ENCODE results near the gene STAM2. TPM values are rescaled to one million over a fixed set of nuclear protein-coding genes. Genes with fewer than 3 reads are reported as not detected.
"Not testable (repeated sequence)": the region's sequence is repeated elsewhere in the genome, so short reads cannot be mapped to it uniquely, and the experiment has no call there.

Gene STAM2
- total RNA-seq, 4 donors from 2014 or later = 18.8 to 37.0 (median 33.9) TPM

- WGBS, 2 donors = 38 to 46% methylated on average over 8 of the region's 8 CpGs
- intact Hi-C loops (cut with DNase I) = loop anchor here (5.0 to 10.0 kb wide), 2 partner anchors 145 to 447 kb away; partner anchors contain the start of gene FMNL2
Observed at GRCh38 chr2:152189622-152190495, 14.3 kb upstream of the STAM2 start.

GRCh38 chr2:152186808-152187207 is 11.2 kb upstream of the STAM2 start:
- H3K36me3 ChIP-seq, H3K9me3 ChIP-seq, H3K4me1 ChIP-seq, DNase-seq, H3K4me3 ChIP-seq, H3K27ac ChIP-seq: not testable (repeated sequence)
- 81 to 86% methylated on average over 5 of the region's 5 CpGs for WGBS, 2 donors
- intact Hi-C loops (cut with DNase I) = loop anchor here (5.0 kb wide), 1 partner anchor 450 kb away; no protein-coding TSS in a partner anchor
- peaks cover 0 to 20% (median 0%) of the 10 kb centered on the region in 4 donors for H3K27me3 ChIP-seq

More at GRCh38 chr2:152189622-152190495, 14.3 kb upstream of the STAM2 start:
- no peak for DNase-seq
- no peaks in the 10 kb centered on the region for H3K9me3 ChIP-seq
- H3K27me3 ChIP-seq = peaks cover 0 to 19% (median 0%) of the 10 kb centered on the region in 4 donors
- TF ChIP-seq POLR2A (IDR thresholded peaks at IDR 0.05) (no peak), CTCF (IDR thresholded peaks at IDR 0.05) (peak; percentile 47 to 84 (median 70))
- no peak overlapping the region for H3K4me3 ChIP-seq
- H3K4me1 ChIP-seq = no peaks in the 10 kb centered on the region
- no peaks in the 10 kb centered on the region for H3K36me3 ChIP-seq
- no peak overlapping the region for H3K27ac ChIP-seq

GRCh38 chr2:152186262-152186661 is 10.7 kb upstream of the STAM2 start:
- DNase-seq = no peak
- intact Hi-C loops (cut with DNase I) = loop anchor here (5.0 kb wide), 1 partner anchor 451 kb away; no protein-coding TSS in a partner anchor
- TF ChIP-seq CTCF (IDR thresholded peaks at IDR 0.05) = no peak
- TF ChIP-seq POLR2A (IDR thresholded peaks at IDR 0.05) = no peak
- Histone ChIP-seq H3K4me1 (no peaks in the 10 kb centered on the region), H3K36me3 (no peaks in the 10 kb centered on the region), H3K27me3 (peaks cover 0 to 20% (median 0%) of the 10 kb centered on the region in 4 donors), H3K4me3 (no peak overlapping the region), H3K9me3 (no peaks in the 10 kb centered on the region), H3K27ac (no peak overlapping the region)
- WGBS, 2 donors = 74 to 76% methylated on average over 3 of the region's 3 CpGs

GRCh38 chr2:152183401-152184073 is 8.0 kb upstream of the STAM2 start:
- 0% methylated on average over 1 of the region's 1 CpG for WGBS, 2 donors

GRCh38 chr2:152177667-152178066 is 2.1 kb upstream of the STAM2 start:
- H3K27me3 ChIP-seq; intact Hi-C loops (cut with DNase I); H3K4me3 ChIP-seq; H3K9me3 ChIP-seq; H3K27ac ChIP-seq; DNase-seq; H3K36me3 ChIP-seq: not testable (repeated sequence)
- H3K4me1 ChIP-seq = peaks cover 7 to 29% (median 13%) of the 10 kb centered on the region in 3 donors
- WGBS, 2 donors = 97 to 100% methylated on average over 4 to 6 of the region's 7 CpGs

More at GRCh38 chr2:152183401-152184073, 8.0 kb upstream of the STAM2 start:
- intact Hi-C loops (cut with DNase I) = no loop called here
- Histone ChIP-seq H3K9me3 (no peaks in the 10 kb centered on the region), H3K4me3 (no peak overlapping the region), H3K27me3 (peaks cover 0 to 17% (median 0%) of the 10 kb centered on the region in 4 donors), H3K4me1 (no peaks in the 10 kb centered on the region), H3K27ac (no peak overlapping the region), H3K36me3 (no peaks in the 10 kb centered on the region)
- DNase-seq = no peak
- no peak for TF ChIP-seq CTCF (IDR thresholded peaks at IDR 0.05)
- no peak for TF ChIP-seq POLR2A (IDR thresholded peaks at IDR 0.05)

Measured in esophagus squamous epithelium (tissue), 5 donors.